Adrenal gland (tissue), 12 donors: ENCODE results near the gene PIEZO1. TPM values are rescaled to one million over a fixed set of nuclear protein-coding genes. Genes with fewer than 3 reads are reported as not detected.

Experiments used
- DNase-seq, 7 donors: peaks; one replicate each; pipeline ENCODE4 v3.0.0-alpha.2; 2019 to 2020
- H3K27ac ChIP-seq, 5 donors: fragments of 200-600 bp; sonication (generic) in 4 of 5; 1 replicate in 3 of 5; 2 replicates in 2 of 5; pipeline versions ENCODE4 v1.5.1 to v1.8.0; 2016 to 2020; ENCODE audit warnings: mild to moderate bottlenecking in 1 of 5
- H3K27me3 ChIP-seq: fragments of 200-600 bp; 2 replicates; pipeline ENCODE4 v1.8.0; 2021
- H3K36me3 ChIP-seq, 2 donors: fragments of 200-600 bp; replicated peaks in 1 of 2; 1 replicate in 1 of 2; 2 replicates in 1 of 2; pipeline versions ENCODE4 v1.5.1 to v1.8.0; 2018 to 2022
- H3K4me1 ChIP-seq, 2 donors: fragments of 200-600 bp; replicated peaks in 1 of 2; 1 replicate in 1 of 2; 2 replicates in 1 of 2; pipeline versions ENCODE4 v1.5.1 to v1.8.0; 2018 to 2021
- H3K4me3 ChIP-seq, 4 donors: fragments of 200-600 bp; sonication (generic) in 3 of 4; one replicate each; pipeline ENCODE4 v1.5.1; 2016 to 2018
- H3K9me3 ChIP-seq, 3 donors: fragments of 200-600 bp; sonication (generic) in 1 of 3; replicated peaks in 1 of 3; 1 replicate in 2 of 3; 2 replicates in 1 of 3; pipeline versions ENCODE4 v1.5.1 to v1.8.0; 2016 to 2021
- POLR2A ChIP-seq, 2 donors: fragments of 450-650 bp; IDR thresholded peaks; one replicate each; pipeline ENCODE4 v1.6.1; 2017; ENCODE audit warnings: antibody characterized with exemption in 2 of 2, mild to moderate bottlenecking in 2 of 2, moderate library complexity in 1 of 2
- WGBS, 4 donors: extraction: QIAGEN DNeasy Blood & Tissue Kit in 2 of 4; methylation state at CpG; one replicate each; pipeline versions ENCODE4 v1.1.5 to v1.1.7; 2013 to 2017; 5-methylcytosine and 5-hydroxymethylcytosine counted together
- intact Hi-C, 2 donors: fragments of 100-400 bp; cut with DNase I; formaldehyde crosslinking; loops; one replicate each; pipeline versions ENCODE4 v1.14.1 to v1.15.0; 2022 to 2023
- polyA plus RNA-seq, 3 donors: library from polyadenylated mRNA; stranded (reverse); fragments of 200-250 nt in 2 of 3; fragments of 350-450 nt in 1 of 3; fragmentation: Illumina TruSeq in 1 of 3; extraction: RNeasy Lipid Tissue Mini Kit (QIAGEN cat#74804) in 1 of 3; gene quantifications; one replicate each; pipeline ENCODE4 v1.2.3, GENCODE V29; 2013 to 2014
- total RNA-seq, 9 donors: library from RNA; depleted of rRNA in 4 of 9; stranded (reverse); fragments of >200 nt in 4 of 9; fragments of 120-200 nt in 1 of 9; fragmentation: NEBNext Ultra II Directional in 1 of 9; extraction: Animal tissue kit (Norgen Biotek cat#: 25700) in 1 of 9; gene quantifications; one replicate each; pipeline versions ENCODE4 v1.1.0 to v1.2.4, GENCODE V29; 2013 to 2023
- TF ChIP-seq, protein P1 (sequence below), 6 experiments: fragments of 450-650 bp in 4 of 6; fragments of 200-600 bp in 2 of 6; sonication (generic) in 1 of 6; IDR thresholded peaks; 1 replicate in 5 of 6; 2 replicates in 1 of 6; pipeline versions ENCODE4 v1.5.1 to v1.8.0; 2016 to 2021; ENCODE audit warnings: antibody characterized with exemption in 6 of 6, mild to moderate bottlenecking in 2 of 6, moderate library complexity in 1 of 6
- donor health status: healthy with polysubstance abuse.
- donor health status: Bipolar disorder and iron deficiency.
- donor health status: DM: yes; HTN: yes; CAD: no.
- donor health status: DM: no; HTN: no; CAD: no.
- donor health status: DM: no; HTN: no; CAD: no.
- donor health status: DM: yes; HTN: yes; CAD: no.

The PIEZO1 gene
- total and polyA plus RNA-seq, 12 donors: 7.9 to 327 (median 92.4) TPM

DNA sequence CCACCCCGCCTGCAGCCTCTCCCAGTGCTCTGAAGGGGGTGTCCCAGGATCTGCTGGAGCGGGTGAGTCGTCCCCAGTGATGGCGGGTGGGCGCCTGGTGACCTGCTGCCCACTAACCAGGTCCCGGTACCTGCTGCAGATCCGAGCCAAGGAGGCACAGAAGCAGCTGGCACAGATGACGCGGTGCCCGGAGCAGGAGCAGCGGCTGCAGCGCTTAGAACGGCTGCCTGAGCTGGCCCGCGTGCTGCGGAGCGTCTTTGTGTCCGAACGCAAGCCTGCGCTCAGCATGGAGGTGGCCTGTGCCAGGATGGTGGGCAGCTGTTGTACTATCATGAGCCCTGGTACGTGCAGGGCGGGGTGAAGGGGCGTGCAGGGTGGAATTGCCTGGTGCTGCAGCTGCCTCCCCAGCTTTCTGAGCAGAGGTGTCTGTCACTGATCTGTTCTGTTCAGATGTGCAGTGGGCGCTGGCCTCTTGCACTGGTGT is 22.2 kb upstream of the PIEZO1 start:
- no peak for DNase-seq
- intact Hi-C loops: no loop called here
- H3K4me3 ChIP-seq: no peak overlapping the region
- H3K27ac ChIP-seq: no peak overlapping the region
- H3K27me3 ChIP-seq: no peaks in the 10 kb centered on the region
- no peak for TF ChIP-seq POLR2A (IDR thresholded peaks at IDR 0.05)
- TF ChIP-seq, protein P1, sequence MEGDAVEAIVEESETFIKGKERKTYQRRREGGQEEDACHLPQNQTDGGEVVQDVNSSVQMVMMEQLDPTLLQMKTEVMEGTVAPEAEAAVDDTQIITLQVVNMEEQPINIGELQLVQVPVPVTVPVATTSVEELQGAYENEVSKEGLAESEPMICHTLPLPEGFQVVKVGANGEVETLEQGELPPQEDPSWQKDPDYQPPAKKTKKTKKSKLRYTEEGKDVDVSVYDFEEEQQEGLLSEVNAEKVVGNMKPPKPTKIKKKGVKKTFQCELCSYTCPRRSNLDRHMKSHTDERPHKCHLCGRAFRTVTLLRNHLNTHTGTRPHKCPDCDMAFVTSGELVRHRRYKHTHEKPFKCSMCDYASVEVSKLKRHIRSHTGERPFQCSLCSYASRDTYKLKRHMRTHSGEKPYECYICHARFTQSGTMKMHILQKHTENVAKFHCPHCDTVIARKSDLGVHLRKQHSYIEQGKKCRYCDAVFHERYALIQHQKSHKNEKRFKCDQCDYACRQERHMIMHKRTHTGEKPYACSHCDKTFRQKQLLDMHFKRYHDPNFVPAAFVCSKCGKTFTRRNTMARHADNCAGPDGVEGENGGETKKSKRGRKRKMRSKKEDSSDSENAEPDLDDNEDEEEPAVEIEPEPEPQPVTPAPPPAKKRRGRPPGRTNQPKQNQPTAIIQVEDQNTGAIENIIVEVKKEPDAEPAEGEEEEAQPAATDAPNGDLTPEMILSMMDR (IDR thresholded peaks at IDR 0.05): no peak
- 55 to 75% (median 70%) methylated on average over 14 to 24 of the region's 24 CpGs for WGBS, 4 donors
- H3K4me1 ChIP-seq: peaks cover 16 to 33% of the 10 kb centered on the region in 2 donors
- no peaks in the 10 kb centered on the region for H3K36me3 ChIP-seq
- H3K9me3 ChIP-seq: no peaks in the 10 kb centered on the region

DNA sequence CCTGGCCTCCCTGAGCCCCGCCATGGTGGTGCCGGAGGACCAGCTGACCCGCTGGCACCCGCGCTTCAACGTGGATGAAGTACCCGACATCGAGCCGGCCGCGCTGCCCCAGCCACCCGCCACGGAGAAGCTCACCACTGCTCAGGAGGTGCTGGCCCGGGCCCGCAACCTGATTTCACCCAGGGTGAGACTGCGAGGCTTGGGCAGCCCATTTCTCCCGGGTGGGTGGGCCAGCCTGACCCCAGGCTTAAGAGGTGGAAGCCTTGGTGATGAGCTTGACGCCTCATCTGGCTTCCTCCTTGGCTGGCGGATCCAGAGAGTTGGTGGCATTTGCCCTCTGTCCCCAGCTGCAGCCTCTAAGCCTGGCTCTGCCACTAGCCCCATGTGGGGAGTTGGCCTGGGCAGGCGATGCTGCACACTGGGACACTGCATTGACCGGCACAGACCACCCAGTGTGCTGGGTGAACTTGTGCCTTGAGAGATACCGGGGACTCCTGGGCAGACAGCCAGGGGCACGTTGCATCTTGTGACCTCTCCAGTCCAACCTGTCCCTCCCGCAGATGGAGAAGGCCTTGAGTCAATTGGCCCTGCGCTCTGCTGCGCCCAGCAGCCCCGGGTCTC is 21.6 kb upstream of the PIEZO1 start:
- WGBS, 4 donors: 67 to 72% (median 71%) methylated on average over 20 to 27 of the region's 27 CpGs; no CpG with 5 or more reads in 1 of the 4 donors
- Histone ChIP-seq H3K36me3 (no peaks in the 10 kb centered on the region), H3K4me3 (no peak overlapping the region), H3K4me1 (peaks cover 16 to 30% of the 10 kb centered on the region in 2 donors), H3K27ac (no peak overlapping the region), H3K27me3 (no peaks in the 10 kb centered on the region), H3K9me3 (no peaks in the 10 kb centered on the region)
- intact Hi-C loops: no loop called here
- TF ChIP-seq, protein P1 (IDR thresholded peaks at IDR 0.05): no peak
- TF ChIP-seq POLR2A (IDR thresholded peaks at IDR 0.05): no peak
- DNase-seq: peak in 1 of 7 donors; percentile 50

DNA sequence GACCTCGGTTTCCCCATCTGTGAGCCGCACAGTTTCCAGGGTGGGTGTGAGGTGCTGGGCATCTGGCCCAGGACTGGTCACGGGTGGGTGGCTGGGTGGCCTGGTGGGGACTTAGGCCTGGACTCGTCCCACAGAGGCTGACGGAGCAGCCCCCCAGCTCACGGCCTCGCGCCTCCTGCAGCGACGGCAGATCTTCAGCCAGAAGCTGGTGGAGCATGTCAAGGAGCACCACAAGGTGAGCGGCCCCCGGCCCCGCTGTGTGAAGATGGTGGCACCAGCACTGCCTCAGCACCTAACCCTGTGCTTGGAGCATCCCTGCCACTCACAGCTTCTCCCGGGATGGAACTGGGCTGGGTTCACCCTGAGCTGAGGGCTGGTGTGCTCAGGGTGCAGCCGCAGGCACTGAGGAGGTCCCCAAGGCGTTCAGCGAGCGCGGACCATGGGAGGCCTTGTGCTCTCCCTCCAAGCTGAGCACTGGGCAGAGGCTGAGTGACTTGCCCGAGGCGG is 20.9 kb upstream of the PIEZO1 start:
- intact Hi-C loops: no loop called here

DNA sequence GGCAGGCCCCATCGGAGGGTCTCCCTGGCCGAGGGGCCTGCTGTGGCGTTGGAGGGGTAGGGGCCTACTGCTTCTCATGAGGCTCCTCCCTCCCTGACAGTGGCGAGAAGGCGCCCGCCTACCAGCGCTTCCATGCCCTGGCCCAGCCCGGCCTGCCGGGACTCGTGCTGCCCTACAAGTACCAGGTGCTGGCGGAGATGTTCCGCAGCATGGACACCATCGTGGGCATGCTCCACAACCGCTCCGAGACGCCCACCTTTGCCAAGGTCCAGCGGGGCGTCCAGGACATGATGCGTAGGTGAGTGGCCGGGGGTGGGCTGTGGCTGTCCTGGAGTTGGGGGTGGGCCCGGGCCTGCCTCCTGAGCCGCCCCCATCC is 20.3 kb upstream of the PIEZO1 start:
- no peaks in the 10 kb centered on the region for H3K27me3 ChIP-seq
- H3K4me3 ChIP-seq: no peak overlapping the region
- 73% methylated on average over 22 of the region's 22 CpGs; no CpG with 5 or more reads in 2 of the 4 donors for WGBS, 4 donors
- DNase-seq: no peak
- TF ChIP-seq POLR2A (IDR thresholded peaks at IDR 0.05): no peak
- TF ChIP-seq, protein P1 (IDR thresholded peaks at IDR 0.05): no peak
- intact Hi-C loops: no loop called here
- H3K9me3 ChIP-seq: no peaks in the 10 kb centered on the region
- no peaks in the 10 kb centered on the region for H3K36me3 ChIP-seq
- H3K27ac ChIP-seq: no peak overlapping the region
- peaks cover 7 to 22% of the 10 kb centered on the region in 2 donors for H3K4me1 ChIP-seq

More for the DNA sequence above, 20.9 kb upstream of the PIEZO1 start:
- no peak overlapping the region for H3K4me3 ChIP-seq
- no peaks in the 10 kb centered on the region for H3K27me3 ChIP-seq
- H3K4me1 ChIP-seq: peaks cover 13 to 28% of the 10 kb centered on the region in 2 donors
- H3K27ac ChIP-seq: no peak overlapping the region
- H3K9me3 ChIP-seq: no peaks in the 10 kb centered on the region
- 84 to 91% (median 87%) methylated on average over 5 to 21 of the region's 21 CpGs for WGBS, 4 donors
- DNase-seq: no peak
- TF ChIP-seq, protein P1 (IDR thresholded peaks at IDR 0.05): no peak
- no peak for TF ChIP-seq POLR2A (IDR thresholded peaks at IDR 0.05)
- H3K36me3 ChIP-seq: no peaks in the 10 kb centered on the region
